ENCODE data around the gene CROT.

The CROT gene

GRCh38 chr7:87416682-87417587 lies 71.5 kb downstream of the CROT start:
- peak; percentile 8 for DNase-seq

DNA sequence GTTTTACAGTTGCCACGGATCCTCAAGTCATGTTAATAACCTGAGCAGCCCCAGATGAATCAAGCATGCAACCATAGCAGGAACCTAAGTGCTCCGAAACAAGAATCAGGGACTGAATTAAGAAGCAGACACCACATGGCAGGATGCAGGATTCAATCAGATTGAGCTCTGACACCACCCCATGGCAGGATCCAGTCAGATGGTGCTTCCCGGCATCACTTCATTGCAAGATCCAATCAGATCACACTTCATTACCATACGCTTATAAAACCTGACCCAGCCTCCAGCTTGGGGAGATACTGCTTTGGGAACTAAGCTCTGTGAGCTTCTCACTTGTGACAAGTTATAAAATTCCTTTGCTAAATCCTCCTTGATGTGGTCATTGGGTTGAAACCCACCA lies 74.7 kb downstream of the CROT start:
- DNase-seq: no peak

GRCh38 chr7:87424075-87424474 lies 78.6 kb downstream of the CROT start:
- DNase-seq: no peak

DNA sequence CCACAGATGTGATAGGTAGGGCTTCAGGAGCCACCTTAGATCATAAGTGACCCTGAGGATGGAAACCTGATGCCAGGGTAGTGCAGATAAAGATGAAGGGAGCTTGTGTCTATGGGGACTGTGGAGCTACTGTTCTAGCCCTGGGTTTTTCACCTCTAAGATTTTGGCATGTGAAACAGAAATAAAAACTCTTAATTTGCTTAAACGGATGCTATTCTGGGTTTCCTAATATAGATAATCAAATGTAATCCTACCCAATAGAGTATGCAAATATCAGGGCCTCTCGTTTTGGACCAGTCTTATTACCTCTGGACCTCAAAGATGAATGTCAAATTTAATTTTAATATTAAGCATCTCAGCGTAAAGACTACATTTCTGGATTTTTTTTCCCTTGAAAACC lies 80.7 kb downstream of the CROT start:
- DNase-seq: no peak

GRCh38 chr7:87427288-87427687 lies 81.8 kb downstream of the CROT start:
- no peak for DNase-seq

GRCh38 chr7:87432536-87432935 lies 87.1 kb downstream of the CROT start:
- no peak for DNase-seq

DNA sequence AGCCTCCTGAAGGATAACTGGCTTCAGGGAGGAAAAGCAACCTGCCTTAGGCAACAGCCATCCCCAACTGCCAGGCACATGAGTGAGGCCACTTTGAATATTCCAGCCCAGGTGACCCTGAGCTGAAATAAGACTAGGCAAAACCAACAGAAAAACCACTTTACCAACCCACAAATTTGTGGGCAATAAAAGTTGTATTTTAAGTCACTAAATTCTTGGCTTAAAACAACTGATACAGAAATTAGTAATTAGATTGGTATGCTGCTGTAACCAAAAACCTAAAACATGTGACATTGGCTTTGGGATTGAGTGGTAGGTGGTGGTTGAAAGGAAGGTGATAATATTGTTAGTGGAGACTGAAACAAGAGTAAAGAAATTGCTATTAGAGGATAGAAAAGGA lies 90.1 kb downstream of the CROT start:
- no peak for DNase-seq

GRCh38 chr7:87445897-87446296 lies 100.4 kb downstream of the CROT start:
- no peak for DNase-seq

GRCh38 chr7:87447116-87447635 lies 101.7 kb downstream of the CROT start:
- DNase-seq: no peak

DNA sequence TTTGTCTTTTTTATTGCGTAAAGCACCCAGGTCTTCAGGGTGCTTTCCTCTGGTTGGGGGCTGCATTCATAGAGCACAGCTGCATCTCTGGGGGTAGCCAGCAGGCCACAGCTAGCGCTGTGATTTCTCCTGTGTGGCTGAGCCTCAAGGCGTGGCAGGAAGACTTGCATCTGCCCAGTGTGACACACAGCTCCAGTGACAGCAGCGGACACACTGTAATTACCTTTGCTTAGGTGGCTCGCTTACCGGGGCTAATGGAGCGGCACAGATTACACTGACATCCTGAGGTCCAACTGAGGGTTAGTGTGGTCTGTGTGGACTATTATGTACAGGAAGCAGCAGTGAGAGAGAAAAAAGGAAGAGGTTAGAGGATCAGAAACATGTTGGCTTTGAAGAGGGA lies 102.9 kb downstream of the CROT start:
- no peak for DNase-seq
